HG03558 (cell line): Measurements from ENCODE around the gene ULK4.

Source experiments
- ATAC-seq: cut with Tn5 transposase; IDR thresholded peaks from one replicate; pipeline ENCODE4 v1.9.1; 2021; ENCODE audit warnings: moderate number of reproducible peaks; ENCODE audit not compliant: unreplicated experiment; ENCODE audit errors: extremely low read depth

Gene ULK4

DNA sequence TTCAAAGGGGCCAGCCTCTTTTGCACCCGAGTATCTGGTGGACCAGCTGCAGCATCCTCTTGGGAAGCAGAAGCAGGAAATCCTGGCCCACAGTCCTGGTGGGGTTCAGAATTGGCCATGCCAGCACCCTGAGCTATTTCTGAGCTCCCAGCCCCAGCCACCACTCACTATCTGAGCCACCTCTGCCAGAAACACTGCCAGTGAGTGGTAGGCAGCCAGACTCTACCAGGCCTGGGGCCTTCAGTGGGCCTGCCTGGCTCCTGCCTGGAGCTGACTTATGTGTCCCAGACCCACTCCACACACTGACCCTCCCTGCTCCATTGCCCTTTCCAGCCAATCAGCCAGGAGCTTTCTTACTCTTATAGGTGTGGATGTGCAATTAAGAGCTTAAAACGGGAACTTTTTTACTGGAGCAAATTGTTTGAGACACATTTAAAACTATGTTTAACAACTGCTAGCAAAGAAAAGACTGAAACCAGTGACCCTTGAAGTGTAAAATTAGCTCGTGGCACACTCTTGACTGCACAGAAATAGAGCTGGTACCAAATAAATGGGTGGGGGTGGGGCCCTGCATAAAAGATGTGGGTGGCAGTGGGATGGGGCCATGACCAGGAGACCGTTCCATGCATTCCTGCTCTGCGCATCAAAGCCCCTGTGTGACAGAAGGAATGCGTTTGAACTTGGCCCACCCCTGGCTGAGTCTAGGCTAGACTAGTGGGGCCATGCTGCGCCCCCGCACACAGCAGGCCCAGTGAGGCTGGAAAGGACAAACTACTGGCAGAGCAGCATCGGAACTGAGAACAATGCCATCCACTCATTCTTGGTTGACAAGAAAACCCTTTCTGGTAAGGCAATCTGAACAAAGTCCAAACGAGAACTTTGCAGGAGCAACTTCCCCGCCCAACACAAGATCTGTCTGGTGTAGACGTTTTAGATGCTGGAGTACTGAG lies 714.6 kb downstream of the ULK4 start:
- ATAC-seq, result no peak

GRCh38 chr3:41244620-41245336 lies 717.1 kb downstream of the ULK4 start:
- ATAC-seq, result no peak

DNA sequence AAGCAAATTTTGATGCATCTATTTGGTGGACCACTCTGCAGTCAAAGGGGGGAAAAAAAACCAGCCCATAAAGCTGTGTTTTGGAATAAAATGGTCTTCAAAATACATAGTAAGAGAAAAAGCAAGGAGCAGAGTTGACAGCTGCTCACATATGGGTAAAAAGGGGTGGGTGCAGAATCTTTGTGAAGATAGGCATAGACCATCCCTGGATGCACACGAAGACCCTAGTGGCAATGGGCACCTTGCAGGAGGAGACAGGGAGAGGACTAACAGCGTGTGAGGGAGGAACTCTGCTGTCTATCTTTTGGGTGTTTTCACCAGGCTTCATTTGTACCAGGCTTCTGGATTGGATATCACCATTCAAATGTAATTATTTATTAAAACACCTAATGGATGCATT lies 718.7 kb downstream of the ULK4 start:
- no peak for ATAC-seq

DNA sequence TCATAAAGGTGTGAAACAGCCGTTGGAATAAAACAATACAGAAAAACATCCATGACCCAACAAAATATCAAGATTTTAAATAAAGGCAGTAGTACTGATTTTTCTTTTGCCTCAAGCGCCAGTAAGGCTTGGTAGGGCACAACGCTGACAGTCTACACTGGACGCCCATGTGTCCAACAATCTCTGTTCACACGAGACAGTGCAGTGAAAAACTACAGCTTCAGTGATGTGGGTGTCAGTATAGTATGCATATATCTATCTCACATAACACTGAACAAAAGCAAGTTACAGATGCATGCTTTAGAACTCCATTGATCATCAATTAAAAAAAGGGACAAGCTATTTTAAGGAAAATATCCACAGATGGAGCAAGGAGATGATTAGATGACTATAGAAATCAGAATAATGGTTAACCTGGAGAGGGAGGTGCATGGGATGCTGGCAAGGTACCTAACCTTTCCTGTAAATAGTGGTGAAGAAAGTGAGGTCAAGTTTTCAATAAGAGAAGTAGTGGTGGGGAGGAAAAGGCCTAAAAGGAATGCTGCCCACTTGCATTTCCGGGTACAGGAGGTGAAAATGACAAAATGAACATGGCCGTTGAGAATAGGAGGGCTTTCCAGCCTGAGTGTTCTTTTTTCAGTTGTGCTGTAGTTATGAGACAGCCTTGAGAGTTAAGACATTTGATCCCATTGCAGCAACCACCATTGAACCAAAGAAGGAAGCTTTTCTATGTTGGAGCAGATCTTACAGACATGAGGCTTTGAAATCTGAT lies 719.9 kb downstream of the ULK4 start:
- no peak for ATAC-seq

DNA sequence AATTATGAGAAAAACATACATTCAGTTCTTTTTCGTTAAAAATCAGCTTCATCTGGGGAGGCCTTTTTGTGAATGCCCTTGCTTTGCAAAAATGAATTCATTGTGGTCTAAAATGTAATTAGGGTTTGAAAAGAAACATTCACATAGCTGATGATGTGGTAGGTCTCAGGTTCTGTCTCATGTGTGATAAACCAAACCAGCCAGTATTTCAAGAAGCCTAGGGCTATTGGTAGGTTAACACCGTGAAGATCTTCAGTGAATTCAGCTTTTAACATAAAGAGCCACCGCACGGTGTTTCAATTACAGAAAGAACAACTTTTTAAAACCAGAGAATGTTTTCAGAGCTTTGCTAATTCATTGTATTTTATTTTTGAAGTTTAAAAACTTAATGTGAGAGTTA lies 720.7 kb downstream of the ULK4 start:
- no peak for ATAC-seq

- no peak for ATAC-seq
Measured at GRCh38 chr3:41239587-41239986, 722.3 kb downstream of the ULK4 start.

GRCh38 chr3:41237907-41238306 lies 724.0 kb downstream of the ULK4 start:
- ATAC-seq, result no peak

DNA sequence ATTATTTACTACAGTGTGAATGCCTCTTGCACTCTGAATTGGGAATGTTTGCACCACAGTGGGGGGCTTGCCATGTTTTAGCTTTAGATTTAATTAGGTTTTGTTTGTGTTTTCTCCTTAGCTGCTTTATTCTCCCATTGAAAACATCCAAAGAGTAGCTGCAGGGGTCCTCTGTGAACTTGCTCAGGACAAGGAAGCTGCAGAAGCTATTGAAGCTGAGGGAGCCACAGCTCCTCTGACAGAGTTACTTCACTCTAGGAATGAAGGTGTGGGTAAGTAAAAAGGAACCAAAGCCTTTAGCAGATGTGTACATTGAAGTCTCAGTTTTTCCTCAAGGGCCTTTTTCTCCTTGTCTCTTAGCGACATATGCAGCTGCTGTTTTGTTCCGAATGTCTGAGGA lies 725.7 kb downstream of the ULK4 start:
- ATAC-seq, result no peak

GRCh38 chr3:41234823-41235721 lies 726.8 kb downstream of the ULK4 start:
- ATAC-seq, result no peak

DNA sequence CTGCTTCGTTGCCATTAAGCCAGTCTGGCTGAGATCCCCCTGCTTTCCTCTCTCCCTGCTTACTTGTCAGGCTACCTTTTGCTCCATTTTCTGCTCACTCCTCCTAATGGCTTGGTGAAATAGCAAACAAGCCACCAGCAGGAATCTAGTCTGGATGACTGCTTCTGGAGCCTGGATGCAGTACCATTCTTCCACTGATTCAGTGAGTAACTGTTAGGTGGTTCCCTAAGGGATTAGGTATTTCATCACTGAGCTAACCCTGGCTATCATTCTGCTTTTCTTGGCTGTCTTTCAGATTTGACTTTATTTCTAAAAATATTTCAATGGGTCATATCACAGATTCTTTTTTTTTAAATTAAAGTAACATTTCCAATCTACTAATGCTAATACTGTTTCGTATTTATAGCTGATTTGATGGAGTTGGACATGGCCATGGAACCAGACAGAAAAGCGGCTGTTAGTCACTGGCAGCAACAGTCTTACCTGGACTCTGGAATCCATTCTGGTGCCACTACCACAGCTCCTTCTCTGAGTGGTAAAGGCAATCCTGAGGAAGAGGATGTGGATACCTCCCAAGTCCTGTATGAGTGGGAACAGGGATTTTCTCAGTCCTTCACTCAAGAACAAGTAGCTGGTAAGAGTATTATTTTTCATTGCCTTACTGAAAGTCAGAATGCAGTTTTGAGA lies 737.6 kb downstream of the ULK4 start:
- ATAC-seq, result no peak

DNA sequence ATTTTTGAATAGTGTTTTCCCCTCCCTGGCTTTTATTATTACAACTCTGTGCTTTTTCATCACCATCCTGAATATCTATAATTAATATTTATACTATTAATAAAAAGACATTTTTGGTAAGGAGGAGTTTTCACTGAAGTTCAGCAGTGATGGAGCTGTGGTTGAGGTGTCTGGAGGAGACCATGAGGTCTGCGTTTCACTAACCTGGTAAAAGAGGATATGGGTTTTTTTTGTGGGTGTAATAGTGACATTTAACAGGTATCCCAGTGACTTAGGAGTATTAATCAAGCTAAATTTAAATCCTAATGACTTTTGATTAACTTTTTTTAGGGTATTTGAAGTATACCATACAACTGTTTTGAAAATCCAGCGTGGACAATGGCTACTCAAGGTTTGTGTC lies 738.2 kb downstream of the ULK4 start:
- no peak for ATAC-seq

DNA sequence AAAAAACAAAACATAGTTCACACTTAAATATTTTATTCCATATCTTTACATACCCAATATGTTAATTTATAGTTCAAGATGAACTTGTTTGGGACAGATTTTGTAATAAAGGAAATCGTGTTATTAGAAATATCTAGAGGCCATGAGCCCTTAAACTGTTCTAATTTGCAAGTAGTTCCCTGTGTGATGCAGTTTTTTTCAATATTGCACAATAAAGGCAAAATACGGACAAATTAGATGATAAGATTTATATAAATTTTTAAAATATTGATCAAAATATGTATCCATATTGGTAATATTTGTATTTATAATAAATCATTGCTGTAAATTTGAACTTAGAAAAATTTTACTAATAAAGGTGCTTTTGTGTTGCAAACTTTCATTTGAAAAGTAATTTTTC lies 738.8 kb downstream of the ULK4 start:
- ATAC-seq, result no peak

GRCh38 chr3:41222501-41222900 lies 739.4 kb downstream of the ULK4 start:
- no peak for ATAC-seq

DNA sequence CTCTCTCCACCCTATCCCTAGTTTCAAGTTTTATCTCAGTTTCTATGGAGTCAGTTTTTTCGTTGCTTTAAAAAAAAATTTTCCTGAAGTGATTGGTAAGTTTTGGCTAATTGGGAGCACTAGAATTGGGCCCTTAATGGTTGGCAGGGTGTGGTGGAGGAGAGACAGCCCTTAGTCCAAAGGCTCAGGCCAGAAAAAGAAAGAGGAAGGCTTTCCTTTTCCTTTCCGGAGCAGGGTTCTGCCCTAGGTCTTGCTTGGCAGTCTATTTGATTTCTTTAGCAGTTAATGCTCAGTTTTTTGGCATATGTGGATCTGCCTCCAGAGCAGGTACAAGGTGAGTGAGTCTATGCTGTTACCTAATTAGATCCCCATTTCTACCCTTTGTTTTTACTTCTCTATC lies 739.9 kb downstream of the ULK4 start:
- no peak for ATAC-seq

- ATAC-seq, result no peak
Measured at GRCh38 chr3:41220906-41221677, 740.8 kb downstream of the ULK4 start.

DNA sequence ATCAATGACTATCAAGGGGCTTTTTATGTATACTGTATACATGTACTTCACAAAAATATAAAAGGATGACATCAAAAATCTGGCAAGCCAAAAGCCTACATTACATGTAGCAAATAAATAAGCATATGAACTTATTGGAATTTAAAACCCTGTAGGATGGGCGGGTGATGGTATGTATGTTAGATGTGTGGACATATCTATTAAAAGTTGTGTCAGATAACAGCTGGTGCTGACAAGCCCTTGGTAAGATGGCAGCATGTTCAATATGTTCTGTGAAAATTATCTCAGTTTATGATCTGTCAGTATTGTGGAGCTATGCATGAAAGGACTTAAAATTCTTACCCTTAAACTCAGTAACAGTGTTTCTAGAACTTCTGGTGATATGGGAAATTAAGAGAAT lies 742.5 kb downstream of the ULK4 start:
- ATAC-seq, result no peak

- no peak for ATAC-seq
Measured at GRCh38 chr3:41216993-41217392, 744.9 kb downstream of the ULK4 start.

GRCh38 chr3:41216422-41216821 lies 745.5 kb downstream of the ULK4 start:
- ATAC-seq, result no peak

DNA sequence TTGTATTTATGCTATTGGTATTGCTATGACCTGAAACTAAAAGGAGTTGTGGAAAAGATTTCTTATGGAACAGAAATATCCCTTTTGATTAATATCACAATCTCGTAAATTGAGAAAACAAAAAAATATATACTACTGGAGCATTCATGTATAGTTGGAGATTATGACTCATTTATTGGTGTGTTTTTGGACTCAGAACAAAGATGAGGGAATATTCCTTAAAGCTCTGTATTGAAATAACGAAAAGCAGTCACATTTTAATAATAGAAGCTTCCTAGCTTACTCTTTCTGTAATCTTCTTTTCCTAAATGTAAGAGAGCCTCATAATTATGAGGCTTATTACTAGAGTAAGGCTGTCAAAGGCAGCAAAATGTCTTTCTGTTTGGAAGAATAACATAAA lies 748.3 kb downstream of the ULK4 start:
- ATAC-seq, result no peak
